Measurements from ENCODE around the gene UBE2D1.

GRCh38 chr10:58341947-58342346 lies 7.1 kb downstream of the UBE2D1 start:
- no peak for TF ChIP-seq CTCF (conservative IDR thresholded peaks at IDR 0.05 in 1 of 2, IDR thresholded peaks at IDR 0.05 in 1 of 2; ENCODE audit: extremely low read depth in 1 of 2, insufficient read depth in 1 of 2, low read depth in 1 of 2, low read length in 2 of 2)
- TF ChIP-seq EZH2 (IDR thresholded peaks at IDR 0.05; ENCODE audit: borderline replicate concordance, low read length), result no peak
